NCI-H2227 (cell line): ENCODE measurements around the gene ARID2.

Experiments used
- DNase-seq: peaks from one replicate; lab custom pipeline; 2025; ENCODE audit not compliant: unreplicated experiment; lab: John Stamatoyannopoulos, UW

Gene ARID2

GRCh38 chr12:45849289-45849688, 119.8 kb downstream of the ARID2 start:
- no peak for DNase-seq

GRCh38 chr12:45850302-45850701, 120.8 kb downstream of the ARID2 start:
- DNase-seq, result no peak

GRCh38 chr12:45852508-45852907, 123.0 kb downstream of the ARID2 start:
- DNase-seq, result no peak

- DNase-seq, result no peak
Measured at GRCh38 chr12:45853550-45853949, 124.0 kb downstream of the ARID2 start.

- no peak for DNase-seq
Measured at GRCh38 chr12:45863332-45863731, 133.8 kb downstream of the ARID2 start.

- no peak for DNase-seq
Measured at GRCh38 chr12:45866299-45866698, 136.8 kb downstream of the ARID2 start.

GRCh38 chr12:45872446-45872845, 142.9 kb downstream of the ARID2 start:
- no peak for DNase-seq

GRCh38 chr12:45877069-45877468, 147.6 kb downstream of the ARID2 start:
- DNase-seq, result no peak

GRCh38 chr12:45878630-45879255, 149.2 kb downstream of the ARID2 start:
- DNase-seq, result no peak

- no peak for DNase-seq
Measured at GRCh38 chr12:45879363-45879895, 149.9 kb downstream of the ARID2 start.

- no peak for DNase-seq
Measured at GRCh38 chr12:45880533-45880932, 151.0 kb downstream of the ARID2 start.

- no peak for DNase-seq
Measured at GRCh38 chr12:45883187-45883586, 153.7 kb downstream of the ARID2 start.

GRCh38 chr12:45886685-45887084, 157.2 kb downstream of the ARID2 start:
- no peak for DNase-seq

- DNase-seq, result no peak
Measured at GRCh38 chr12:45887544-45887943, 158.0 kb downstream of the ARID2 start.

- no peak for DNase-seq
Measured at GRCh38 chr12:45890276-45890675, 160.8 kb downstream of the ARID2 start.

- DNase-seq, result no peak
Measured at GRCh38 chr12:45893240-45893639, 163.7 kb downstream of the ARID2 start.

GRCh38 chr12:45895961-45896360, 166.5 kb downstream of the ARID2 start:
- DNase-seq, result no peak

- no peak for DNase-seq
Measured at GRCh38 chr12:45898094-45898493, 168.6 kb downstream of the ARID2 start.

GRCh38 chr12:45907955-45908354, 178.4 kb downstream of the ARID2 start:
- DNase-seq, result no peak

GRCh38 chr12:45909041-45909713, 179.7 kb downstream of the ARID2 start:
- DNase-seq, result no peak

GRCh38 chr12:45912774-45913173, 183.3 kb downstream of the ARID2 start:
- peak; percentile 58 for DNase-seq

- DNase-seq, result no peak
Measured at GRCh38 chr12:45913631-45914030, 184.1 kb downstream of the ARID2 start.

- no peak for DNase-seq
Measured at GRCh38 chr12:45914090-45914489, 184.6 kb downstream of the ARID2 start.
